ENCODE results near the gene CHIT1.
"Not testable (repeated sequence)": the region's sequence is repeated elsewhere in the genome, so short reads cannot be mapped to it uniquely, and the experiment has no call there.

Gene CHIT1

DNA sequence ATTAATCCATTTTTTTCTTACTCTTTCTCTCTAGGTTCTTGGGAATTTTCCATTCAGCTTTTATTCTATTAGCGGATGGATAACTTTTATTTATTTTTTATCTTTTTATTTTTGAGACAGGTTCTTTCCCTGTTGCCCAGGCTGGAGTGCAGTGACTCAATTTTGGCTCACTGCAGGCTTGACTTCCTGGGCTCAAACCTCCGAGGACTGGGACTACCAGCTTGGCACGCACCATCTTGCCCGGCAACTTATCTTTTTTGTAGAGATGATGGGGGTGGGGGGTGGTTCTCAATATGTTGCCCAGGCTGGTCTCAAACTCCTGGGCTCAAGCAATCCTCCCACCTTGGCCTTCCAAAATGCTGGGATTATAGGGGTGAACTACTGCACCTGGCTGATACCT lies 36.1 kb upstream of the CHIT1 start:
- DNase-seq (ENCODE audit: low spot score): no peak

DNA sequence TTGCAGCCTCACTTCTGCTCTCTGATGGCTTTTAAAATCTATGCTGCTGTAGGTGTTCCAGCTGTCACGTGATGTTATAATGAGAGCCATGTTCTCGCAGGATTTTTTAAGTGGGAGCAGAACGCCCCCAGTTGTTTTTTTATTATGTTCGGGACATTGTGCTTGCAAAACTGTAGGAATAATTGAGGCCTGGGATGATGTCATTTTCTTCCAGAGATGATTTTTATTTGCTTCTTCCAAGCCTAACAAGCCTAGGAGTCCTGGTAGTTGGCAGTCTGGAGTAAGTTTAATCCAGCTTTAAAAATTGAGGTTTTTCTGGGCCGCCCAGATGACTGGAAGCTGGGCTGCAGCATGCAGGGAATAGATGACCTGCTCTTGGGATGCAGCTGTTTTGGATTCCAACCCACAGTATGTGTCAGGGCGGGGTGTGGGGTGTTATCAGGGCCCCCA lies 34.6 kb upstream of the CHIT1 start:
- DNase-seq (ENCODE audit: low spot score): no peak

DNA sequence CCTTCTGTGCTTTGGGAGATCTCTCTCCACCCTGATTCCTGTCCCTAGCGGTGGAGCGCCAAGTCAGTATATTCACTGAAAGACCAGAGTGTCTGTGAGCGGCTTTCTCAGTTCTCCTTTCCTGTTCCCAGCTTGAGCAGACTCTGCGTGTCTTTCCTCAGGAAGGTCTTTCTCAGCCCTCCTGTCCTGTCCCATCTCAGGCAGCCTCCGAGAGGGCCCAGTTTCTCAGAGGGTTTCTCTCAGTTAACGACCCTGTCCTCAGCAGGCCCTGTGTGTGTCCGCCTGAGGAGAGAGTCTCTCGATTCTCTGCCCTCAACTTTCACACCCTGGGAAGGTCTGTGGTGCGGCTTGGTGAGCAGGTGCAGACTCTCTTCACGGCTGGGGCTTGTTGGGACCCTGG lies 34.0 kb upstream of the CHIT1 start:
- no peak for DNase-seq (ENCODE audit: low spot score)

DNA sequence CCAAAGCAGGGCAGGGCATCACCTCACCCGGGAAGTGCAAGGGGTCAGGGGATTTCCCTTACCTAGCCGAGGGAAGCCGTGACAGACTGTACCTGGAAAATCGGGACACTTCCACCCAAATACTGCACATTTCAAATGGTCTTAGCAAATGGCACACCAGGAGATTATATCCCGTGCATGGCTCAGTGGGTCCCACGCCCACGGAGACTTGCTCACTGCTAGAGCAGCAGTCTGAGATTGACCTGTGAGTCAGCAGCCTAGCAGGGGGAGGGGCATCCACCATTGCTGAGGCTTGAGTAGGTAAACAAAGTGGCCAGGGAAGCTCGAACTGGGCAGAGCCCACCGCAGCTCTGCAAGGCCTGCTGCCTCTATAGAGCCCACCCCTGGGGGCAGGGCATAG lies 27.2 kb upstream of the CHIT1 start:
- not testable (repeated sequence) for DNase-seq (ENCODE audit: low spot score)

DNA sequence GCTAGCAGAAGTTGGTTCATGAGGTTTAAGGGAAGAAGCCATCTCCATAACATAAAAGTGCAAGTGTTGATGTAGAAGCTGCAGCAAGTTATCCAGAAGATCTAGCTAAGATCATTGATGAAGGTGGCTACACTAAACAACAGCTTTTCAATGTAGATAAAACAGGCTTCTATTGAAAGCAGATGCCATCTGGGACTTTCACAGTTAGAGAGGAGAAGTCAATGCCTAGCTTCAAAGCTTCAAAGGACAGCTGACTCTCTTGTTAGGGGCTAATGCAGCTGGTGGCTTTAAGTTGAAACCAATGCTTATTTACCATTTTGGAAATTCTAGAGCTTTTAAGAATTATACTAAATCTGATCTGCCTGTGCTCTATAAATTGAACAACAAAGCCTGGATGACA lies 25.3 kb upstream of the CHIT1 start:
- DNase-seq (ENCODE audit: low spot score): not testable (repeated sequence)

DNA sequence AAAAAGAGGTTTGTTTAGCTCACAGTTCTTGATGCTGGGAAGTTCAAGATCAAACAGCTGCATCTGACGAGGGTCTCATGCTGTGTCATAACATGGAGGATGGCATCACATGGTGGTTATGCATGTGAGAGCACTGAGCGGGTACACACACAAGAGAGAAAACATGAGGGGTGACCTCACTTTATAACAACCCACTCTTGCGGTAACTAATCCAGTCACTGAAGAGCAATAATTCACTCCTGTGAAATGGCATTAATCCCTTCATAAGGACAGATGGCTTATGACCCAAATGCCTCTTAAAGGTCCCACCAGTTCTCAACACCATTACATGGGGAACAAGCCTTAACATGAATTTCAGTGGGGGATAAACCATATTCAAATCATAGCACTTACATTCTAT lies 23.2 kb upstream of the CHIT1 start:
- no peak for DNase-seq (ENCODE audit: low spot score)

DNA sequence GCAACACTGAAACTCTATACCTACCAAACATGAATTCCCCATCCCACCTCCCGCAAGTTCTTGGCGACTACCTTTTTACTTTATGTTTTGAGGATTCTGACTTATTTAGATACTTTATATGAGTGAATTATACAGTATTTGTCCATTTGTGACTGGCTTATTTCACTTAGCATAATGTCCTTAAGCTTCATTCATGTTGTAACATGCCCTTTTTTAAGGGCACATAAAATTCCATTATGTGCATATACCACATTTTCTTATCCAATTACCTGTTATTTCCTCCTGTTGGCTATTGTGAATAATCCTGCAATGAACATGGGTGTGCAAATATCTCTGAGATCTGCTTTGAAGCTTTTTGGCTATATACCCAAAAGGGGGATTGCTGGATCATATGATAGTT lies 22.0 kb upstream of the CHIT1 start:
- no peak for DNase-seq (ENCODE audit: low spot score)

DNA sequence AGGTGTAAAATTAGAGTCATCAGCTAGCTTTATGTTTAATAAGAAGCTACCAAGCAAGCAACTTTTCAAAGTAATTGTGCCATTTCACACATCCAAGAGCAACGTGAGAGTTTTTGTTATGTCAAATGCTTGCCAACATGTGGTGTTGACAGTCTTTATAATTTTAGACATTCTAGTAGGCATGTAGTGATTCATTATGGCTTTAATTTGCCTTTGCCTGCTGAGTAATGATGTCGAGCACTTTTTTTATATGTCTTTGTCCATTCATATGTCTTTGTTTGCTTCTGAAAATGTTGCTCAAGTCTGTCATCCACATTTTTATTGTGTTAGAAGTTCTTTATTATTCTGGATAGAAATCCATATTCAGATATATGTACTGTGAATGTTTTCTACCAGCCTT lies 21.4 kb upstream of the CHIT1 start:
- DNase-seq (ENCODE audit: low spot score): no peak

DNA sequence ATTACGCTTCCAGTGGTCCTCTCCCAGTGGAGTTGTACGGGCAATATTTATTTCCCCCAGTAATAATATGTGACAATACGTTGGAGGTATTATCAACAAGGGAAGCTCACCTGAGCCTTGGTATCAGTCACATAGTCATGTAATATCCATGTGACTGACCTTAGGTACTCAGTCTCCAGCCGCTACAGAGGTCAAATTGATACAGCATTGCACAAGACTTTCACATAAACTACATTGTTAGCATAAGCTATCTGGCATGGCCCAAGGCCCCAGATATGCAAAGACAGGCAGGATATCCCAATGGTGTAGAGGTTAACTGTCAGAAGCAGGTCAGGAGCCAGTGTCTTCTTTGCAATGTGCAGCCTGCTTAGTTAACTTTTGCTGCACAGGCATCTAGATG lies 15.3 kb upstream of the CHIT1 start:
- DNase-seq (ENCODE audit: low spot score): peak; percentile 29

DNA sequence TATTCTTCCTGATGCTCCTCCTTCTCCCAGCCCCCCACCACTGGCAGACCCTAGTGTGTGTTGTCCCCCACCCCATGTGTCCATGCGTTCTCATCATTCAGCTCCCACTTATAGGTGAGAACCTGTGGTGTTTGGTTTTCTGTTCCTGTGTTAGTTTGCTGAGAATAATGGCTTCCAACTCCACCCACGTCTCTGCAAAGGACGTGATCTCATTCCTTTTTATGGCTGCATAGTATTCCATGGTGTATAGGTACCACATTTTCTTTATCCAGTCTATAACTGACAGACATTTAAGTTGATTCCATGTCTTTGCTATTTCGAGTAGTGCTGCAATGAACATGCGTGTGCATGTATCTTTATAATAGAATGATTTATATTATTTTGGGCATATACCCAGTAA lies 12.2 kb upstream of the CHIT1 start:
- DNase-seq (ENCODE audit: low spot score): not testable (repeated sequence)

DNA sequence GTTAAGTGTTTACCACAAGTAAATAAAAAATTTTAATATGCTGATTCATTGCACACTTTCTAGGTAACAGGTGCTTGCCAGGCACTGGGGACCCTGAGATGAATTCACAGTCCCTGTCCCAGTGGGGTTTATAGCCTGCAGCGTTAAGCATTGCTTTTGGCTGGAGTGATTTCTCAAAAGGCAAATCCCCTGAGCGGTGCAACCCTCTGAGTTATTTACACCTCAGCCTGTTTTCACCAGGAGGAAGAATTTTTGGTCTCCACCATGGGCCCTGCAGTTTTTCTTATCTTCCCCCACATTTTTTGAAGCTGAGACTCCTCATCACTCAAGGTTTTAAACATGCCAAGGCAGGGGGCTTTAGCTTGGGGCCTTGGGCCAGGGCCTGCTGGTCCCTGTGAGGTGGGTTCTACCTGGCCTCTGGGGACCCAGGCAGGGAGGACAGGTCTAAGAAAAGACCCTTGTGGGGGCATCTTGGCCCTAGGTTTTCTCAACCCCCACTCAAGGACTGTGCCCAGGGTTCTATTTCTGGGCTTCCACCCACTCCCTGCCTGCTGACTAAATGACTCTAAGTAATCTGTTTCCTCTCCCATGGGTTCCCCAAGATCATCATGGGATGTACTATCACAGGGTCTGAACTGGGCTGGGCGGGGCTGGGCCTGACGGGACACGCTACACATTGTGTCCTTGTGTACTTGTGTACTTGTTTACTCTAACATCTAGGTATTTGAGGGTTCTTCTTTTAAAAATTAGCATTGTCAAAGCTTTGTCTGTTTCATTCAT lies 10.2 kb upstream of the CHIT1 start:
- DNase-seq (ENCODE audit: low spot score): no peak

DNA sequence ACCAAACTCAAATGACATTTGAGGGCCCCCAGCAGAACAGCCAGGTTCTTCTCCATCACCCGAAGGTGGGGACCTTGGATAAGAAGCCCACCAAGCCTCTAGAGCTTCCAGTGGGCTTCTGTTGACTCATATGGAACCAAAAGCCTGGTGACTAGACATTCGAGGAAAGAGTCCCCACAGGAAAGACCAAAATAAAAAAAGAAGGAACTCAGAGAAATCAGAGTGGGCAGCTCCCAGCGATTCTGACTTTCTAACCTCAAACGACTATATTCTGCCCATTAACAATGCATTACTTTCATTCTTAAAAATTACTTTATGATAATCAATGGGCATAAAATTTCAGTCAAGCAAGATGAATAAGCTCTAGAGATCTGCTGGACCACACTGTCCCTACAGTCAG lies 9.6 kb upstream of the CHIT1 start:
- DNase-seq (ENCODE audit: low spot score): no peak

DNA sequence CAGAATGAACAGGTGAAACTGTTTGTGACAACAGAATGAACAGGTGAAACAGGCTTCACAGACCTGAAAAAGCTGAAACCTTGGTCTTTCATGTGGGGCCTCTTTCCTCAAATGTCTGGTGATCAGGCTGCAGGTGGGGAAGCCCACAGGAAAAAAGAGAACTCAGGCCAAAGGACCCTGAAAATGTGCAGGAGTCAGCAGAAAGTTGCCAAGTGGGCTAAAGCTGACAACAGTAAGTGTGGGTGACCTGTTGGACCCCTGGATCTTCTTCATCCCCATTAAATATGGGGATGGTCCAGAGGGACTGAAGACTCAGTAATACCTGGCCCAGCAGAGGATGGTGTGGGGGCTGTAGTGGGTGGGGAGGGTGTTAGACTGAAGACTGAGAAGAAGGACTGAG lies 9.1 kb upstream of the CHIT1 start:
- DNase-seq (ENCODE audit: low spot score): no peak

DNA sequence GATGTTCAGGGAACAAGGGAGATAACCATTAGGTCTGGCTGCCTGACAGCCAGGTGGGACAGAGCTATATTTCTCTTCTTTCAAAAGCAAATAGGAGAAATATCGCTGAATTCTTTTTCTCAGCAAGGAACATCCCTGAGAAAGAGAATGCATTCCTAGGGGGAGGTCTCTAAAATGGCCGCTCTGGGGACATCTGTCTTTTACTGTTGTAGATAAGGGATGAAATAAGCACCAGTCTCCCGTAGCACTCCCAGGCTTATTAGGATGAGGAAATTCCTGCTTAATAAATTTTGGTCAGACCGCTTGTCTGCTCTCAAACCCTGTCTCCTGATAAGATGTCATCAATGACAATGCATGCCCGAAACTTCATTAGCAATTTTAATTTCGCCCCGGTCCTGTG lies 5.4 kb upstream of the CHIT1 start:
- DNase-seq (ENCODE audit: low spot score): not testable (repeated sequence)

DNA sequence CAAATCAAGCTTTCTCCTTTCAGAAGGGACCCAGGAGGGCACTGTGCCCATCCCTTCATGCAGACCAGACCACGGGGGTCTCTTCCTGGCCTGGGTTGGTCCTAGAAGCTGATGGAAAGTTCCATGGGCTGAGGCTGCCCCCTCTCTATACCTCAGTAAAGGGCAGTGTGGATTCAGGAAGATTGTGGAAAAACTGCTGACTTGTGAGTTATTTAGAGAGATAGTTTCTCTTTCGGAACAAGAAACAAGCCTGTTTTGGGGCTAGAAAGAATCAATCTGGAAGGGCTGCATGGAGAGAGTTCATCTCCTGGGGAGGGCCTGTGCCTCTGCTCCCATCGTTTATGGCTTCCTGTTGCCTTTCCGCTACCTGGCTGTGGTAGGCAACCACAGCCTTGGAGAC lies 803 bp downstream of the CHIT1 start:
- no peak for DNase-seq (ENCODE audit: low spot score)

DNA sequence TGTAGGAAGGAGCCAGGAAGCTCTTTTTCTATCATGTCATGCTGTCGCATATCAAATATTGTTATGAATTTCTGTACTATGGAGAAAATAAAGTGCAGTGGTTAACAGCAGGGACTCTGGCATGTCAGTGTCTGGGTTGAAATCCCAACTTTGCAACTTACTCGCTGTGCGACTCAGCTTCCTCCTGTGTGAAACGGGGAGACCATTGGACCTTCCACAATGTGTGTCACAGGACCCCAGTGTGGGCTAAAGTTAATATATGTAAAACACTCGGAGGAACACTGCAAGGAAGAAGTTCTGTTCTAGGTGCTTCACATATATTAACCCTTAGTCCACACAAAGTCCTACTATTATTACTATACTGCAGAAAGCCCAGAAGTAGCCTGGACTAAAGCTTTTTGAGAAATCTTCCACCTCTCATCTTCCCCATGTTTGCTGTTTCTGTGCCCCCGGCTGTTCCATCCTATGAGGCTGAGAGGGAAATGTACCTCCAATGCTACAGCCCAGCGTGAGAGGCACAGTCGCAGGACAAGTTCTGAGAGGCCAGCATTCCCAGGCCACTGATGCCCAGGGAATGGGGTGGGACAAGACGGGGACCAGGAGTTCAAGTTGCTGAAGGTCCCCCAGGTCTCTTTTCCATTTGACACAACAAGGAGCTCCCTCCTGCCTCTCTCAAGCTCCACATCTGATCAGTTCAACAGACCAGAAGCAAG lies 1.9 kb downstream of the CHIT1 start:
- DNase-seq (ENCODE audit: low spot score): no peak

DNA sequence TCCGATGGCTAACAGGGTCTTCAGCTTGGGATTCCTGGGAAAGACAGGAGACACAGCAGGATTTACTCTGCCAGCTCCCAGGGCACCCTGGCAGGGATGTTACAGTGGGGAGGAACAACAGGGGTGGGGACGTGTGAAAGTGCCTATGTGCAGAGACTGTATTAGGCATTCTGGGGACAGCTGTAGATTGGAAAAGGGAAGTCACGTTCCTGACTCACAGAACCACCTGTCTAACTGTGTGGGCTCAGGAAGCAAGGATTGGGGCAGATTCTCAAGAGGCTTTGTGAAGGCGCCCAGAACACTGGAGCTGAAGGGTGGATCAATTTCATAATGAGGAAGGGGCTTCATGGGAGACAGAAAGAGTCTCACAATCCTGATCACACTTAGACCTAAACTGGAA lies 4.4 kb downstream of the CHIT1 start:
- DNase-seq (ENCODE audit: low spot score): no peak

DNA sequence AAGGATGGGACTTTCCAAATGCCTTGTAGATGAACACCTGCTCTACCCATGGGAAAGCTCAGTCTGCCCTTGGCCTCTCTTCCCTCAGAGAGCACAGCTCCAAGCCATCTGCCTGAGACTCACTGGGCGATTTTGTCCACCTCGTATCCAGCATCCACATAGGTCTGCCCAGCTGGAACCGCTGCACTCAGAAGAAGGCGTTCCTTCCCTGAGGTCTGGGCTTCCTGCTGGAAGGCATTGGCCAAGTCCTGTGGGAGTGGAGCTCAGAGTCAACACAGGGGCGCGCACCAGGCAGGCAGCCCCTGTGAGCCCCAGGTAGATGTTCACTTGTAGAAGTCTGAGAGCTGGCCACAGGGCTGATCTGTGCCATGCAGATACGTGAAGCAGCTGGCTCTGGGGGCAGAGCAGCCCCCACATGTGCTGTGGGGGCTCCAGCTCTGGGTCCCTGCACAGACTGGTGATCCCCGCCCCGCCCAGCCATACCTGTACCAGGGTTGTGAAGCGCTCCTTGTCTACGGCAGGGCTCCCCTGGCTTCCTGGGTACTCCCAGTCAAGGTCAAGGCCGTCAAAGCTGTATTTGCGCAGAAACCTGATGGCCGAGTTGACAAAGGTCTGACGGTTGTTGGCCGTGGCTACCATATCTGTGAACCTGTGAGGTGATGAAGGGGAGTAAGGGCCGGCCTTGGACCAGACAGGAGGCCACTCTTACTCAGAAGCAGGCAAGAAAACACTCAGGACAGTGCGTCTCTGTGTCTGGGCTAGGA lies 6.3 kb downstream of the CHIT1 start:
- no peak for DNase-seq (ENCODE audit: low spot score)

DNA sequence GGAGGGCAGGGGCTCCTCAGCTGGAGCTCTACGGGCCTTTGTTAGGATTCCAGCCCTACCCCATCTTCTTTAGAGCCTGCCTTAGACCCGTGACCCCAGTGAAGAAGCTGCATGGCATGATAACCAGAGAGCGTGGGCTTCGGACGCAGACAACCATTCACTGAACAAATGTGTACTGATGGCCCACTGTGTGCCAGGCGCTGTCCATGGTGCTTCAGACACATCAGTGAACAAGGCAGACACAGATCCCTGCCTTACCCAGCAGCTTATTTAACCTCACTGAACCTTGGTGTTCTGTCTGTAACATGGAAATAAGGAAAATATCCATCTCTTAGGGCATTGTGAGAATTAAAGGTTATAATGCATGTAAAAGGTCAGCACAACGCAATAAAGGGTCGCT lies 9.5 kb downstream of the CHIT1 start:
- no peak for DNase-seq (ENCODE audit: low spot score)

DNA sequence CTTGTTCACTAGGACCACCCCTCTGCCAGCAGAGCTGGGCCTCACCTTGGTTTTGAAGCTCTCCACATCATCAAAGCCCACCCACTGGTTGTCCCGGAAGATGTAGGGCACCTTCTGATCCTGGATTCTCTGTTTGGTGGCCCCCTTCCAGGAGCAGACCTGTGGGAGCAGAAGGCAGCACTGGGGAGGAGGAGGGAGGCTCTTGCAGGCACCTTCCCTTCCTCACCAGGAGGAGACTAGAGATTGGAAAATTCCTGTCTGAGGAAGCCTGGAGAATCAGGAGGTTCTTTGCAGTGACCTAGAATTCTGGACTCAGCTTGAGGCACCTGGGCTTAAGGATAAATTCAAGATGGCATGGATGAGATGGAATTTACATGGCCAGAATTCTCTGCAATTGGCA lies 10.3 kb downstream of the CHIT1 start:
- DNase-seq (ENCODE audit: low spot score): no peak

DNA sequence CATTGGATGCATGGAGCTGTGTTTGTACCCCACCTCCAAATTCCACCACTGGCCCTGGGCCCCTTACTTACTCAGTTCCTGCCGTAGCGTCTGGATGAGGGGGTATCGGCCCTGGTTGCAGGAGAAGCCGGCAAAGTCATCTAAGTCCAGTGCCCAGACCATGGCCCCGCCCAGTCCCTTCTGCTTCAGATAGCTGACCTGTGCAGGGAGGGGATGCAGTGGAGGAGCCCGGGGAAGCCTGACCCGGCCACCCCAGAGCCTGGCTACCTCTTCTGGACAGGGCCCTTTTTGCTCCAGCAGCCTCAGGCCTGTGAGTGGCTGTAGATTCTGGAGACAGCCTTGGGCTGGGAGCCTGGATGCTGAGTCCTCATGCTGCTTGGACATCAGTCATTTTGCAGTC lies 11.8 kb downstream of the CHIT1 start:
- DNase-seq (ENCODE audit: low spot score): no peak

DNA sequence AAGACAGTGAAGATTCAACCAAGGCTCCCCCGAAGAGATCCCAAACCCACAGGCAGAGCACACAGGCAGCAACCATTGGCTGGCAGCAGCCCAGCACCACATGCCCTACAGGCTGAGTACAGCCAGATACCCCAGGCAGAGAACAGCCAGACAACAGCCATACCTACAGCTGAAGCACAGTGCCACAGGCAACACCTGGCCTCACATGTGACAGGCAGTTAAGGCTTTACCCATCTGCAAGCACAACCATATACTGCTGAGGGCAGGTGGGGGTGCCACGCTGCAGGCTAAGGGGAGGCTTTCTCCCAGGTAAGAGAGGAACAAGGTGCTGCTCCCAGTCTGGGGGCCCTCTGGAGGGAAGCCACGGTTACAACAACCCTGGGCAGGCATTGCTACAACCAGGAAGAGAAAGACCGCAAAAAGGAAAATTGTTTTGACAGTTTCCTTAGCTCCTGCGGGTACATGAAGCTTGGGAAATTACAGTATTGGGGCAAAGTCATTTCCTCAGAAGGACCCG lies 12.3 kb downstream of the CHIT1 start:
- no peak for DNase-seq (ENCODE audit: low spot score)

Data from HuH-7.5 (cell line).